Heart left ventricle (tissue), 13 donors: ENCODE results near the gene COA5.

Experiments used
- POLR2A ChIP-seq, 2 donors: fragments of 450-650 bp; IDR thresholded peaks; one replicate each; pipeline ENCODE4 v1.6.1; 2017; ENCODE audit warnings: antibody characterized with exemption in 2 of 2, mild to moderate bottlenecking in 2 of 2, moderate library complexity in 2 of 2
- TF ChIP-seq, protein P1 (sequence below), 12 donors: fragments of 200-600 bp; sonication (generic) in 4 of 12; IDR thresholded peaks; one replicate each; pipeline versions ENCODE4 v1.5.0 to v1.8.0; 2018 to 2022; ENCODE audit warnings: antibody characterized with exemption in 12 of 12, mild to moderate bottlenecking in 5 of 12
- donor health status: ischemic (EF 13 %, LVEDD 7.1; RV severe dilation, severe dysfunction).
- donor health status: DM: no; HTN: yes; CAD: no.
- donor health status: DM: no; HTN: no; CAD: no.
- donor health status: ischemic (EF 25% LVEDD 6.9; RV normal size, moderate dysfunction).
- donor health status: ischemic (EF 25% LVEDD 5.7; RV mildly dilated, moderate dysfunction).
- donor health status: ischemic (EF 35%, LVEDD 5.7; RV mildly dilated, moderate dysfunction).
- donor health status: nonischemic (EF 11% LVEDD 7.7; RV severe dilation, severe dysfunction).
- donor health status: DM: yes; HTN: yes; CAD: no.
- donor health status: PGD.
- donor health status: ischemic (EF 29% LVEDD 5.4; RV normal size, mild dysfunction).
- donor health status: nonischemic (EF 23%, LVEDD 6.1; RV moderate dilation, normal function).

DNA sequence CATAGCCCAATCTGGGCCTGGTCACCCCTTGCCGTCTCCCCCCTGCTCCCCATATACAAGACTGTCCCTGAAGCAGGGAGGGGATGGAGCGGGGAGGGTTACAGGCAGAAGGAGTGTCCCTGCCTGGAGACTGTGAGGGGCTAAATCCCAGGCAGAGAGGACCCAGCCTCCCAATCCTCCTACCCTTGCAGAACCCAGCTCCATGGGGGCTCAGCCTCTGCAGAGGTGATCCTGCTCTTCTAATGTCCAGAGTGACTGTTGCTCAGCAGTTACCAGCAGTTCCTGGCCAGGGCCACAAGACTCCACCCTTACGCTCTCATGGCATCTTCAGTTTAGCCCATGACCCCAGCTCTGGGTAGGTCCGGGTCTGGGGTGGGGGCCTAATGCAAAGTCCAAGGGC lies 58.1 kb downstream of the COA5 start:
- TF ChIP-seq, protein P1, sequence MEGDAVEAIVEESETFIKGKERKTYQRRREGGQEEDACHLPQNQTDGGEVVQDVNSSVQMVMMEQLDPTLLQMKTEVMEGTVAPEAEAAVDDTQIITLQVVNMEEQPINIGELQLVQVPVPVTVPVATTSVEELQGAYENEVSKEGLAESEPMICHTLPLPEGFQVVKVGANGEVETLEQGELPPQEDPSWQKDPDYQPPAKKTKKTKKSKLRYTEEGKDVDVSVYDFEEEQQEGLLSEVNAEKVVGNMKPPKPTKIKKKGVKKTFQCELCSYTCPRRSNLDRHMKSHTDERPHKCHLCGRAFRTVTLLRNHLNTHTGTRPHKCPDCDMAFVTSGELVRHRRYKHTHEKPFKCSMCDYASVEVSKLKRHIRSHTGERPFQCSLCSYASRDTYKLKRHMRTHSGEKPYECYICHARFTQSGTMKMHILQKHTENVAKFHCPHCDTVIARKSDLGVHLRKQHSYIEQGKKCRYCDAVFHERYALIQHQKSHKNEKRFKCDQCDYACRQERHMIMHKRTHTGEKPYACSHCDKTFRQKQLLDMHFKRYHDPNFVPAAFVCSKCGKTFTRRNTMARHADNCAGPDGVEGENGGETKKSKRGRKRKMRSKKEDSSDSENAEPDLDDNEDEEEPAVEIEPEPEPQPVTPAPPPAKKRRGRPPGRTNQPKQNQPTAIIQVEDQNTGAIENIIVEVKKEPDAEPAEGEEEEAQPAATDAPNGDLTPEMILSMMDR (IDR thresholded peaks at IDR 0.05): no peak
- TF ChIP-seq POLR2A (IDR thresholded peaks at IDR 0.05): no peak
